ENCODE results near the gene GPC3.

GRCh38 chrX:133868250-133868649 is 117.1 kb downstream of the GPC3 start:
- TF ChIP-seq PREB (CRISPR knock-in tag; IDR thresholded peaks at IDR 0.05; ENCODE audit: borderline replicate concordance) (no peak), CREB1 (CRISPR knock-in tag; IDR thresholded peaks at IDR 0.05) (no peak), STAT6 (CRISPR knock-in tag; conservative IDR thresholded peaks at IDR 0.05; ENCODE audit: low read depth) (no peak), CTCF (IDR thresholded peaks at IDR 0.05) (no peak)
